ENCODE results near the gene PPP1CA. TPM values are rescaled to one million over a fixed set of nuclear protein-coding genes. Genes with fewer than 3 reads are reported as not detected.
A peak's percentile ranks its signal among the peaks of the same experiment; 100 is the strongest.

PPP1CA gene
- total and polyA plus RNA-seq, 2 donors (not counting 1 experiment from before 2014, with no cell fraction given) = 218 to 251 TPM

DNA sequence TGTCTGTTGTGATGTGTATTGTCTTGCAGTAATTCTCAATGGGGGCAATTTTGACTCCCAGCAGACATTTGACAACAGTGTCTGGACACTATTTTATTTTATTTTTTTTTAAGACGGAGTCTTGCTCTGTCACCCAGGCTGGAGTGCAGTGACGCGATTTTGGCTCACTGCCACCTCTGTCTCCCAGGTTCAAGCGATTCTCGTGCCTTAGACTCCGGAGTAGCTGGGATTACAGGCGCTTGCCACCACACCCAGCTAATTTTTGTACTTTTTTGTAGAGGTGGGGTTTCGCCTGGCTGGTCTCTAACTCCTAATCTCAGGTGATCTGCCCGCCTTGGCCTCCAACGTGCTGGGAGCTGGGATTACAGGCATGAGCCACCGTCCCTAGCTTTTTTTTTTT lies 28.1 kb upstream of the PPP1CA start:
- Mint-ChIP-seq H3K27ac (peak overlapping the region; percentile 53), H3K4me3 (peak overlapping the region; percentile 99), H3K4me1 (peaks cover 56% of the 10 kb centered on the region), H3K9me3 (ENCODE audit: insufficient read depth) (no peaks in the 10 kb centered on the region), H3K27me3 (no peaks in the 10 kb centered on the region)
- Histone ChIP-seq H3K9me3 (ENCODE audit: control extremely low read depth in 1 of 3, control insufficient read depth in 2 of 3, insufficient read depth in 1 of 3, low read length in 2 of 3) (no peaks in the 10 kb centered on the region), H2AFZ (ENCODE audit: insufficient read depth, low read depth, low read length, poor library complexity, severe bottlenecking) (no peak overlapping the region), H3K27ac (ENCODE audit: low read length in 2 of 2) (no peak overlapping the region), H3K79me2 (ENCODE audit: control insufficient read depth, insufficient read depth, low read length) (peaks cover 69% of the 10 kb centered on the region), H3K9ac (ENCODE audit: low read length) (no peak overlapping the region), H4K20me1 (ENCODE audit: control insufficient read depth, insufficient read depth, low read length, poor library complexity, severe bottlenecking) (peaks cover 62% of the 10 kb centered on the region), H3K36me3 (replicated peaks in 1 of 2; ENCODE audit: control extremely low read depth in 1 of 2, control insufficient read depth in 1 of 2, extremely low read depth in 1 of 2, insufficient read depth in 2 of 2, low read length in 1 of 2) (peaks cover 0 to 40% of the 10 kb centered on the region in 2 experiments), H3K27me3 (replicated peaks in 1 of 4; ENCODE audit: control extremely low read depth in 1 of 4, control insufficient read depth in 3 of 4, insufficient read depth in 4 of 4, low read length in 3 of 4) (no peaks in the 10 kb centered on the region), H3K4me2 (replicated peaks; ENCODE audit: low read depth, low read length, poor library complexity, severe bottlenecking) (peak overlapping the region; percentile 92), H3K4me3 (ENCODE audit: control extremely low read depth in 1 of 5, extremely low read depth in 1 of 5, insufficient read depth in 1 of 5, low read depth in 2 of 5, low read length in 4 of 5) (no peak overlapping the region), H3K4me1 (ENCODE audit: control insufficient read depth in 2 of 2, insufficient read depth in 2 of 2, low read length in 2 of 2) (peaks cover 28 to 61% of the 10 kb centered on the region in 2 donors)
- TF ChIP-seq EZH2 (IDR thresholded peaks at IDR 0.05; ENCODE audit: borderline replicate concordance, insufficient read depth, low read depth, low read length, poor library complexity, severe bottlenecking) = no peak
- TF ChIP-seq, protein P1, sequence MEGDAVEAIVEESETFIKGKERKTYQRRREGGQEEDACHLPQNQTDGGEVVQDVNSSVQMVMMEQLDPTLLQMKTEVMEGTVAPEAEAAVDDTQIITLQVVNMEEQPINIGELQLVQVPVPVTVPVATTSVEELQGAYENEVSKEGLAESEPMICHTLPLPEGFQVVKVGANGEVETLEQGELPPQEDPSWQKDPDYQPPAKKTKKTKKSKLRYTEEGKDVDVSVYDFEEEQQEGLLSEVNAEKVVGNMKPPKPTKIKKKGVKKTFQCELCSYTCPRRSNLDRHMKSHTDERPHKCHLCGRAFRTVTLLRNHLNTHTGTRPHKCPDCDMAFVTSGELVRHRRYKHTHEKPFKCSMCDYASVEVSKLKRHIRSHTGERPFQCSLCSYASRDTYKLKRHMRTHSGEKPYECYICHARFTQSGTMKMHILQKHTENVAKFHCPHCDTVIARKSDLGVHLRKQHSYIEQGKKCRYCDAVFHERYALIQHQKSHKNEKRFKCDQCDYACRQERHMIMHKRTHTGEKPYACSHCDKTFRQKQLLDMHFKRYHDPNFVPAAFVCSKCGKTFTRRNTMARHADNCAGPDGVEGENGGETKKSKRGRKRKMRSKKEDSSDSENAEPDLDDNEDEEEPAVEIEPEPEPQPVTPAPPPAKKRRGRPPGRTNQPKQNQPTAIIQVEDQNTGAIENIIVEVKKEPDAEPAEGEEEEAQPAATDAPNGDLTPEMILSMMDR (IDR thresholded peaks at IDR 0.05) = no peak
- POLR2A ChIA-PET = interaction anchor here (0.7 to 8.3 kb wide), 9 partner anchors 11 to 85 kb away, joined by 3 to 72 read pairs (median 5); partner anchors contain the start of genes PPP1CA, TBC1D10C and TMEM134
- intact Hi-C loops (cut with micrococcal nuclease) = no loop called here
- ATAC-seq (ENCODE audit: low read depth) (no peak), DNase-seq (no peak)
- CTCF ChIA-PET = interaction anchor here (4.4 kb wide), 1 partner anchor 28 kb away, joined by 17 read pairs; the partner anchor contains the start of gene PPP1CA
- 98% methylated on average over 8 of the region's 11 CpGs for WGBS (ENCODE audit: insufficient coverage)

DNA sequence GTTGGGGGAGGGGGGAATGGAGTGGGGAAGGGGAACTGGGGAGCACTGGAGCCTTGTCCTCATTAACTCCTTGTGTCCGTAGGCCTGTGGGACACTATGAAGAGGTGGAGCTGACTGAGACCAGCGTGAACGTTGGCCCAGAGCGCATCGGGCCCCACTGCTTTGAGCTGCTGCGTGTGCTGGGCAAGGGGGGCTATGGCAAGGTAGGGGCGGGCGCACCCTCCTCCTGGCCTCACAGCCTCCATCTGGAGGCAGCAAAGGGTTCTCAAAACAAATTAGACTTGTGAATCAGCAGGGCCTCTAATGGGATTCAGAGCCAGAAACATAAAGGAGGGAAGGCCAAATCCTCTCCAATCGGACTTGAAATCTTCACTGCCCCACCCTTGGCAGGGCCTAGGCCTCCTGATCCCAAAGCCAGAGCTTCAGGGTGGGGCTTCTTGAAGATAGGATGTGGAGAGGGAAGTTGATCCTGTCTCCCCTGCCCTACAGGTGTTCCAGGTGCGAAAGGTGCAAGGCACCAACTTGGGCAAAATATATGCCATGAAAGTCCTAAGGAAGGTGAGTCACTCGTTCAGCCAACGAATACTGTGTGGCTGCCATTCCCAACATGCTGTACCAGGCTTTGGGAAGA lies 27.5 kb upstream of the PPP1CA start:
- no peaks in the 10 kb centered on the region for H3K27me3 ChIP-seq (replicated peaks in 1 of 4; ENCODE audit: control extremely low read depth in 1 of 4, control insufficient read depth in 3 of 4, insufficient read depth in 4 of 4, low read length in 3 of 4)
- peak overlapping the region; percentile 99 for H3K4me3 Mint-ChIP-seq
- H3K4me1 Mint-ChIP-seq = peaks cover 50% of the 10 kb centered on the region
- DNase-seq (no peak), ATAC-seq (ENCODE audit: low read depth) (no peak)
- CTCF ChIA-PET = interaction anchor here (0.5 to 4.4 kb wide), 8 partner anchors 8 to 109 kb away, joined by 3 to 17 read pairs (median 4); partner anchors contain the start of genes AIP, PPP1CA and PTPRCAP
- peak overlapping the region; percentile 90 for H2AFZ ChIP-seq (ENCODE audit: insufficient read depth, low read depth, low read length, poor library complexity, severe bottlenecking)
- H3K9ac ChIP-seq (ENCODE audit: low read length) = peak overlapping the region; percentile 89
- H4K20me1 ChIP-seq (ENCODE audit: control insufficient read depth, insufficient read depth, low read length, poor library complexity, severe bottlenecking) = peaks cover 56% of the 10 kb centered on the region
- intact Hi-C loops (cut with micrococcal nuclease) = no loop called here
- H3K79me2 ChIP-seq (ENCODE audit: control insufficient read depth, insufficient read depth, low read length) = peaks cover 63% of the 10 kb centered on the region
- POLR2A ChIA-PET = interaction anchor here (0.6 to 8.3 kb wide), 16 partner anchors 8 to 77 kb away, joined by 3 to 72 read pairs (median 5); partner anchors contain the start of genes POLD4, PPP1CA, PTPRCAP and RAD9A
- no peaks in the 10 kb centered on the region for H3K9me3 ChIP-seq (ENCODE audit: control extremely low read depth in 1 of 3, control insufficient read depth in 2 of 3, insufficient read depth in 1 of 3, low read length in 2 of 3)
- peak overlapping the region; percentile 70 to 92 for H3K27ac ChIP-seq (ENCODE audit: low read length in 2 of 2)
- H3K4me2 ChIP-seq (replicated peaks; ENCODE audit: low read depth, low read length, poor library complexity, severe bottlenecking) = peak overlapping the region; percentile 92
- peak overlapping the region; percentile 82 to 95 (median 91) for H3K4me3 ChIP-seq (ENCODE audit: control extremely low read depth in 1 of 5, extremely low read depth in 1 of 5, insufficient read depth in 1 of 5, low read depth in 2 of 5, low read length in 4 of 5)
- H3K27ac Mint-ChIP-seq = peak overlapping the region; percentile 96
- 59% methylated on average over 11 of the region's 12 CpGs for WGBS (ENCODE audit: insufficient coverage)
- H3K4me1 ChIP-seq (ENCODE audit: control insufficient read depth in 2 of 2, insufficient read depth in 2 of 2, low read length in 2 of 2) = peaks cover 22 to 55% of the 10 kb centered on the region in 2 donors
- H3K36me3 ChIP-seq (replicated peaks in 1 of 2; ENCODE audit: control extremely low read depth in 1 of 2, control insufficient read depth in 1 of 2, extremely low read depth in 1 of 2, insufficient read depth in 2 of 2, low read length in 1 of 2) = peaks cover 0 to 35% of the 10 kb centered on the region in 2 experiments
- no peak for TF ChIP-seq EZH2 (IDR thresholded peaks at IDR 0.05; ENCODE audit: borderline replicate concordance, insufficient read depth, low read depth, low read length, poor library complexity, severe bottlenecking)
- TF ChIP-seq, protein P1 (IDR thresholded peaks at IDR 0.05) = no peak
- no peaks in the 10 kb centered on the region for H3K27me3 Mint-ChIP-seq
- no peaks in the 10 kb centered on the region for H3K9me3 Mint-ChIP-seq (ENCODE audit: insufficient read depth)

All from B cell (primary cell).